WERI-Rb-1 (cell line): ENCODE measurements around the gene MC1R.

Experiments used
- DNase-seq: peaks from one replicate; pipeline ENCODE4 v3.0.0-alpha.2; 2020
- H3K27ac ChIP-seq: fragments of 250-450 bp; sonication (Bioruptor Pico); 2 replicates; pipeline ENCODE4 v1.5.1; 2020; ENCODE audit warnings: mild to moderate bottlenecking, moderate library complexity
- H3K27me3 ChIP-seq: fragments of 250-450 bp; sonication (Bioruptor Pico); 2 replicates; pipeline ENCODE4 v1.5.1; 2021; ENCODE audit warnings: mild to moderate bottlenecking, low read depth, moderate library complexity; ENCODE audit not compliant: insufficient read depth, severe bottlenecking
- H3K36me3 ChIP-seq: fragments of 250-450 bp; sonication (Bioruptor Pico); 2 replicates; pipeline ENCODE4 v1.5.1; 2020; ENCODE audit warnings: mild to moderate bottlenecking, moderate library complexity
- H3K4me3 ChIP-seq: 2 replicates; pipeline ENCODE4 v1.5.1; 2011; ENCODE audit warnings: low read depth, mild to moderate bottlenecking, control low read depth, low read length
- H3K9me3 ChIP-seq: fragments of 250-450 bp; sonication (Bioruptor Pico); 2 replicates; pipeline ENCODE4 v1.5.1; 2021; ENCODE audit warnings: mild to moderate bottlenecking, moderate library complexity; ENCODE audit not compliant: severe bottlenecking
- CTCF ChIP-seq: IDR thresholded peaks from 2 replicates; pipeline ENCODE4 v1.5.1; 2011; ENCODE audit warnings: low read depth, mild to moderate bottlenecking, control low read depth, inconsistent platforms, low read length

MC1R gene

GRCh38 chr16:89887243-89887642, 31.4 kb upstream of the MC1R start:
- DNase-seq, result no peak
- Histone ChIP-seq H3K36me3 (0 out of 2 replicates have a peak, but pooled peaks cover 3% of the 10 kb centered on the region), H3K9me3 (no peaks in the 10 kb centered on the region), H3K27ac (no peak overlapping the region), H3K4me3 (no peak overlapping the region), H3K27me3 (no peaks in the 10 kb centered on the region)
- no peak for TF ChIP-seq CTCF

DNA sequence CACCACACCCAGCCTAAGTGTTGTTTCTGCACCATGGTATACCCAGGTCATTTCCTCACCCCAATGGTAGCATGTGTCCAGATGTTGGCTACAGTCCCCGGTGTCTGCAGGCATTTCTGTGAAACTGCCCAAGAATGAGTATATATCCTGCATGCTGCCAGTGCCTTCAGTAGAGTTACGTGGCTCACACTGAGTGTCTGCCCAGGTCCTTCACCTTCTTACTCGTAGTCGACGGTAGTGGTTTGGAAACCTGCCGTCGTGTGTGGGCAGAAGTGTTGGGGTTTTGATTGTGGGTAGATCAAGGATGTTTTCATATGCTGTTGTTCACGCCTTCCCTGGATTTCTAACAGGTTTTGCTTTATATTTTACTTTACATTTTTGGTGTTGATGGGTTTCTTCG, 28.5 kb upstream of the MC1R start:
- no peak overlapping the region for H3K4me3 ChIP-seq
- H3K9me3 ChIP-seq, result no peaks in the 10 kb centered on the region
- H3K27me3 ChIP-seq, result no peaks in the 10 kb centered on the region
- H3K36me3 ChIP-seq, result 0 out of 2 replicates have a peak, but pooled peaks cover 3% of the 10 kb centered on the region
- TF ChIP-seq CTCF, result no peak
- no peak for DNase-seq
- H3K27ac ChIP-seq, result no peak overlapping the region

DNA sequence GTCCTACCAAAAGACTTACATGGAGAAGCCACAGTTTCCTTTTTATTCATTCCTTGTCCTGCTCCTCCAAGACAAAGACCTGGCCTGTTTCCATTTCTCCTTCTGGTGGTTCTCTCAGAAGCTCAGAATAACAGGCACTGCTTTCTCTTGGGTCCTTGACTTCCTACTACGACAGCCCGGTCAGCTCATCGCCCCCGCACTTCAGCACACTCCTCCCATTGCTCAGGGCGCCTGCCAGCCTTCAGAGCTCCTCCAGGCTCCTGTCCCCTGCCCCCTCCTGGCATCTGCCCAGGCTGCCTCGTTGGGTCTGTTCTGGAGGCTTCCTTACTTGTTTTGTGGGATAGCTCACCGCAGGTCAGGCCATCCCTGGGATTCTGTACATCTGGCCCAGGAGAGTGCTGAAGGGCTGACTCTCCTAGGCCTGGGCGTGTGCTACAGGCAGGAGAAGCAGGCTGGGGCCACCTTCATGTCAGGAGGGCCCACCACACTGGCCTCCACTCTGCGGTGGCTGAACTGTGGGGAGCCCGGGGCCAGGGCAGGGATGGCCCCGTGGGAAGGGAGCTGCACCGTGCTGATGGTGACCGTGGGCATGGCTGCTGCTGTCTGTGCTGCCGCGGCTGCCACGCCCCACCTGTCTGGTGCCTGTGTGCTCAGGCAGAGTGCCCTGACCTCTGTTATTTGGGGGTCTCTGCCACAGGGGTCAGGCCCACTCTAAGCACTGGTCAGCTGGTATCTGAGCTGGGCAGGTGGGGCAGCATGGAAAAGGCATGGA, 27.6 kb upstream of the MC1R start:
- no peaks in the 10 kb centered on the region for H3K27me3 ChIP-seq
- no peak overlapping the region for H3K27ac ChIP-seq
- no peak for TF ChIP-seq CTCF
- 0 out of 2 replicates have a peak, but pooled peaks cover under 1% of the 10 kb centered on the region for H3K36me3 ChIP-seq
- DNase-seq, result no peak
- H3K9me3 ChIP-seq, result no peaks in the 10 kb centered on the region
- H3K4me3 ChIP-seq, result no peak overlapping the region

GRCh38 chr16:89892055-89892630, 26.5 kb upstream of the MC1R start:
- TF ChIP-seq CTCF, result no peak
- Histone ChIP-seq H3K27ac (no peak overlapping the region), H3K4me3 (no peak overlapping the region), H3K36me3 (no peaks in the 10 kb centered on the region), H3K27me3 (no peaks in the 10 kb centered on the region), H3K9me3 (no peaks in the 10 kb centered on the region)
- DNase-seq, result no peak

- no peak for TF ChIP-seq CTCF
Measured at GRCh38 chr16:89892635-89893034, 26.0 kb upstream of the MC1R start.

More at GRCh38 chr16:89892635-89893034, 26.0 kb upstream of the MC1R start:
- H3K27ac ChIP-seq, result no peak overlapping the region
- DNase-seq, result no peak
- H3K36me3 ChIP-seq, result no peaks in the 10 kb centered on the region
- H3K4me3 ChIP-seq, result no peak overlapping the region
- H3K9me3 ChIP-seq, result no peaks in the 10 kb centered on the region
- no peaks in the 10 kb centered on the region for H3K27me3 ChIP-seq
